ENCODE data around the gene FOXA2.

The FOXA2 gene

GRCh38 chr20:22566876-22567658, 17.3 kb downstream of the FOXA2 start:
- 4% methylated on average over 13 of the region's 13 CpGs for WGBS
- Histone ChIP-seq H3K27ac (ENCODE audit: low read depth, low read length) (no peak overlapping the region), H3K27me3 (ENCODE audit: insufficient read depth, low read length) (peaks cover 100% of the 10 kb centered on the region), H3K4me1 (ENCODE audit: insufficient read depth, low read length) (peaks cover 69% of the 10 kb centered on the region), H3K9ac (ENCODE audit: low read depth, low read length) (no peak overlapping the region), H3K9me3 (ENCODE audit: insufficient read depth, low read depth, low read length) (no peaks in the 10 kb centered on the region), H3K4me3 (ENCODE audit: low read length) (no peak overlapping the region), H3K36me3 (ENCODE audit: insufficient read depth, low read length) (no peaks in the 10 kb centered on the region)

DNA sequence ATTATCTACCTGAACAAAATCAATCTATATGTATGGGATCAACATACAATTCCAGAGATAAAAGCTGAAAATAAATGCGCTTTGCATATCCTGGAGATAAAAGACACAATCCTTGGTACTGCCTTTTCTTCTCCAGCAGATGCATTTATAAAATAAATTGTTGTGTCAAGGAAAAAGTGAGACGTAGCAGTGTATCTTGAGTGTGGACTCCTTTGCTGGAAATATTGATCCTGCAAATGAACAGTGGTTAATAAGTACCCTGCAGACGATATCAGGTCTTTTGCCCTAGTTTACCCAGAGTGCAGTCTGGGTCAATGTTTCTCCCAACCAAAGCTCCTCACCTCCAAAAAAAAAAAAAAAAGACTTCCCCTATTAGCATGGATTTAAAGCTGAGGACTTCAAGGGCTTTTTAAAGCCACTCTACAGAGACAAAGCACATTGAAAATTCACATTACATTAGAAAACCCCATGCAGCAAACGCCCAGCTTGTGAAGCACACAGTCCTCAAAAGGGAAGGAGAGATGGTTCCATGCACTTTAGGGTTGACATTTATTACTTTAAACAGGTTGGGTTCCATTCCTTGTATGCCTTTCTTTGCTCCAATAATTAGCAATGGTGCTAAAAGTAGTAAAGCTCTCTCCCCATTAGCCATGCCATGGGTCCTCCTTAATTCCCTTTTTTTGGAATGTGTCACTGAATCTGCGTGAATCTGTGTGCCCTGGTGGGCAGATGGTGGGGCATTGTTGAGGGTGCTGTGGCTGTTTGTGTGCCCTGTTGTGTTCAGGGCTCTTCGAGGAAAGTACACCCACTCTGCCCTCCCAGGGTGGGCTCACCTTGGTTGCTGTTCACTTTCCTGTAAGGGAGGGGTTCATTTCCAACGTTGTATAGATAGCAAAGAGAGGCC, 21.1 kb downstream of the FOXA2 start:
- Histone ChIP-seq H3K9ac (ENCODE audit: low read depth, low read length) (no peak overlapping the region), H3K4me3 (ENCODE audit: low read length) (no peak overlapping the region), H3K27ac (ENCODE audit: low read depth, low read length) (no peak overlapping the region), H3K9me3 (ENCODE audit: insufficient read depth, low read depth, low read length) (no peaks in the 10 kb centered on the region), H3K4me1 (ENCODE audit: insufficient read depth, low read length) (peaks cover 66% of the 10 kb centered on the region), H3K36me3 (ENCODE audit: insufficient read depth, low read length) (no peaks in the 10 kb centered on the region), H3K27me3 (ENCODE audit: insufficient read depth, low read length) (peaks cover 100% of the 10 kb centered on the region)
- WGBS = 28% methylated on average over 5 of the region's 7 CpGs

DNA sequence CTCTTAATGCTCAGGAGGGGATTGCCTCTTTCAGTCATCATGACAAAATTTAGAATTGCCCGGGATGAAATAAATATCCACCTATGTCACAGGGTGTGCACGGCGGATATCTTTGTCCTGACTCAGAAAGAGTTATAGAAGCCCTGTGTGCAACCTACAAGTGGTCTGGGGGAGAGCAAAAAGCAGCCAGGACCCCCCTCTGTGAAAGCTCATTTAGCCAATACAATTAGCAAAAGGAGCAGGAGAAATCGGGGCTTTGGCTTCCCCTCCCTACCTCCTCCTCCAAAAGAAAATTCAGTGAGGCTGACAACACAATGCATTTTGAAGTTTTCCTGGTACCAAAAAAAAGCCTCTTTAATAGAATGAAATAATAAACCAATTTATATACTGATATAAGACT, 21.8 kb downstream of the FOXA2 start:
- Histone ChIP-seq H3K9me3 (ENCODE audit: insufficient read depth, low read depth, low read length) (no peaks in the 10 kb centered on the region), H3K4me3 (ENCODE audit: low read length) (no peak overlapping the region), H3K27ac (ENCODE audit: low read depth, low read length) (no peak overlapping the region), H3K36me3 (ENCODE audit: insufficient read depth, low read length) (no peaks in the 10 kb centered on the region), H3K9ac (ENCODE audit: low read depth, low read length) (no peak overlapping the region), H3K27me3 (ENCODE audit: insufficient read depth, low read length) (peaks cover 100% of the 10 kb centered on the region), H3K4me1 (ENCODE audit: insufficient read depth, low read length) (peaks cover 65% of the 10 kb centered on the region)
- WGBS = 10% methylated on average over 4 of the region's 4 CpGs

- Histone ChIP-seq H3K27ac (ENCODE audit: low read depth, low read length) (no peak overlapping the region), H3K4me3 (ENCODE audit: low read length) (no peak overlapping the region), H3K27me3 (ENCODE audit: insufficient read depth, low read length) (peaks cover 100% of the 10 kb centered on the region), H3K4me1 (ENCODE audit: insufficient read depth, low read length) (peaks cover 59% of the 10 kb centered on the region), H3K9me3 (ENCODE audit: insufficient read depth, low read depth, low read length) (no peaks in the 10 kb centered on the region), H3K9ac (ENCODE audit: low read depth, low read length) (no peak overlapping the region), H3K36me3 (ENCODE audit: insufficient read depth, low read length) (no peaks in the 10 kb centered on the region)
- WGBS = 49% methylated on average over 9 of the region's 9 CpGs
Observed at GRCh38 chr20:22561965-22562577, 22.3 kb downstream of the FOXA2 start.

DNA sequence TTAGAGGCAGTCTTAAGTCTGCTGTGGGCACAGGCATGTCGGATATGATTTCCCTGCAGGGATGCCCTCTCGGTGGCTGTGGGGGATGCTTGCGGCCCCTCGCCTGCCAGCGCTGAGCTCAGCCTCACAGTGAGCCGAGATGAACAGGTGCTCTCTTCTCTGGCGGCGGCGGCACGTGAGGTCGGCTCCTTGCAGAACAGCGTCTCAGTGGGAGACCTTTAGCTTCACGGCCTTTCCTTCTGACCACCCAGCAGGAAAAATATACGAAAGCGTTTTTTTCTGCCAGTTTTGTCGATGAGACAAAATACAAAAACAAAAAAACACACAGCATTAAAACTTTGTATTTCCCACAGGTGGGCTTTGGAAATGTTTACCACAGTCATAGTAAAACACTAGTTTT, 23.6 kb downstream of the FOXA2 start:
- WGBS = 5% methylated on average over 16 of the region's 16 CpGs
- no peak overlapping the region for H3K9ac ChIP-seq (ENCODE audit: low read depth, low read length)
- H3K4me1 ChIP-seq (ENCODE audit: insufficient read depth, low read length) = peaks cover 60% of the 10 kb centered on the region

DNA sequence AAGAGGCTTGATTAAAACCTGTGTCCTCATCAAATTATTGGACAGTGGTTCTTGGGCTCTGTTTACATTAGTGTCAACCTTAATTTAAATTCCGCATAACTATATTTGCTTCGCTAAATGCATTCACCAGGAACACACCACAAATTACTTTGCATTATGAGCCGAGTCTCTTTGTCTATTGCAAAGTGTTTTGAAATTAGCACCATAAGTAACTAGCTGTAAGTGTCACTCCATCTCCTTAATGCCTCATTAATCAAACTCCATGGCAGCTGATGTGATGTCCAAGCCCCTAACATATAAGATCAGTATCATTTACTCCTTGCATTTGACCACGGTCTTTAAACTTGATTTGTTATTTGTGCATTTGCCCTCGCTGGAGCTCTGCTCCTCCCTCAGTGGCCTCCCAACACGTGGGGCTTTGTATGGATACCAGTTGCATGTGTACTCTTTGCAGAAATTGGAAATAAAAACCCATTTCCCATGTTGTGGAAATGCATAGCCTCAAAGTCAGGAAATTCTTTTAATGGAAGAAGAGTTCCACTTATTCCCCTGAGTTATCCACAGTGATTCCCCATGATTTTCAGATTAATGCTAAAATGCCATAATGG, 24.6 kb downstream of the FOXA2 start:
- Histone ChIP-seq H3K36me3 (ENCODE audit: insufficient read depth, low read length) (no peaks in the 10 kb centered on the region), H3K27ac (ENCODE audit: low read depth, low read length) (no peak overlapping the region), H3K4me1 (ENCODE audit: insufficient read depth, low read length) (peaks cover 65% of the 10 kb centered on the region), H3K9ac (ENCODE audit: low read depth, low read length) (no peak overlapping the region), H3K9me3 (ENCODE audit: insufficient read depth, low read depth, low read length) (no peaks in the 10 kb centered on the region), H3K4me3 (ENCODE audit: low read length) (no peak overlapping the region), H3K27me3 (ENCODE audit: insufficient read depth, low read length) (peaks cover 100% of the 10 kb centered on the region)
- 53% methylated on average over 6 of the region's 6 CpGs for WGBS

More for the DNA sequence above, 23.6 kb downstream of the FOXA2 start:
- H3K9me3 ChIP-seq (ENCODE audit: insufficient read depth, low read depth, low read length) = no peaks in the 10 kb centered on the region
- H3K27me3 ChIP-seq (ENCODE audit: insufficient read depth, low read length) = peaks cover 100% of the 10 kb centered on the region
- no peak overlapping the region for H3K4me3 ChIP-seq (ENCODE audit: low read length)
- no peaks in the 10 kb centered on the region for H3K36me3 ChIP-seq (ENCODE audit: insufficient read depth, low read length)
- no peak overlapping the region for H3K27ac ChIP-seq (ENCODE audit: low read depth, low read length)

GRCh38 chr20:22557403-22558276, 26.7 kb downstream of the FOXA2 start:
- 90% methylated on average over 13 of the region's 13 CpGs for WGBS
- Histone ChIP-seq H3K36me3 (ENCODE audit: insufficient read depth, low read length) (no peaks in the 10 kb centered on the region), H3K4me1 (ENCODE audit: insufficient read depth, low read length) (peaks cover 49% of the 10 kb centered on the region), H3K9me3 (ENCODE audit: insufficient read depth, low read depth, low read length) (0 out of 2 replicates have a peak, but pooled peaks cover 3% of the 10 kb centered on the region), H3K27ac (ENCODE audit: low read depth, low read length) (no peak overlapping the region), H3K9ac (ENCODE audit: low read depth, low read length) (no peak overlapping the region), H3K4me3 (ENCODE audit: low read length) (no peak overlapping the region), H3K27me3 (ENCODE audit: insufficient read depth, low read length) (peaks cover 88% of the 10 kb centered on the region)

GRCh38 chr20:22556565-22557056, 27.8 kb downstream of the FOXA2 start:
- Histone ChIP-seq H3K36me3 (ENCODE audit: insufficient read depth, low read length) (no peaks in the 10 kb centered on the region), H3K27me3 (ENCODE audit: insufficient read depth, low read length) (peaks cover 84% of the 10 kb centered on the region), H3K4me3 (ENCODE audit: low read length) (no peak overlapping the region), H3K9me3 (ENCODE audit: insufficient read depth, low read depth, low read length) (0 out of 2 replicates have a peak, but pooled peaks cover 3% of the 10 kb centered on the region), H3K4me1 (ENCODE audit: insufficient read depth, low read length) (peaks cover 39% of the 10 kb centered on the region), H3K9ac (ENCODE audit: low read depth, low read length) (no peak overlapping the region), H3K27ac (ENCODE audit: low read depth, low read length) (no peak overlapping the region; the same call in 1 of the 2 replicates)
- 27% methylated on average over 7 of the region's 8 CpGs for WGBS

GRCh38 chr20:22555791-22556564, 28.4 kb downstream of the FOXA2 start:
- Histone ChIP-seq H3K9me3 (ENCODE audit: insufficient read depth, low read depth, low read length) (0 out of 2 replicates have a peak, but pooled peaks cover 3% of the 10 kb centered on the region), H3K36me3 (ENCODE audit: insufficient read depth, low read length) (no peaks in the 10 kb centered on the region), H3K27me3 (ENCODE audit: insufficient read depth, low read length) (peaks cover 78% of the 10 kb centered on the region), H3K4me3 (ENCODE audit: low read length) (no peak overlapping the region), H3K9ac (ENCODE audit: low read depth, low read length) (no peak overlapping the region), H3K27ac (ENCODE audit: low read depth, low read length) (no peak overlapping the region; the same call in 1 of the 2 replicates), H3K4me1 (ENCODE audit: insufficient read depth, low read length) (peaks cover 33% of the 10 kb centered on the region)
- 77% methylated on average over 4 of the region's 5 CpGs for WGBS

All from HUES64 (cell line).